Measurements from ENCODE around the gene SEMA3C.

DNA sequence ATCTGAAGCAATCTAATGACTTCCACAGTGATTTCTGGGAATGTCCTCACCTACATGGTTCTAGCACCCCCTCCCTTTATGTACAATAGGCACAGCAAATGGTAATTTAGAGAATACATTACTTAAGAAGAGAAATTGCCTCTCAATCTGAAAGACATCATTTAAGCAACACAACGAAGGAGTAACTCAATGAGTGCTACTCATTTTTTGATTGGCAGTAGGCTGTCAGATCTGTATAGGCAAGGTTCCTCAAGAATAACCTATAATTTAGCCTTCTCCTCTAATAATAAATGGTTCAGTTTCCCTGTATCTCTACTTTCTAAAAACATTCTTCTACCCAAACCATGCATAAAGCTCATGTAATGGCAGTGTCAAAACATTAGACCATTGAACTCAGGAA, 30.6 kb upstream of the SEMA3C start:
- TF ChIP-seq, protein P1, sequence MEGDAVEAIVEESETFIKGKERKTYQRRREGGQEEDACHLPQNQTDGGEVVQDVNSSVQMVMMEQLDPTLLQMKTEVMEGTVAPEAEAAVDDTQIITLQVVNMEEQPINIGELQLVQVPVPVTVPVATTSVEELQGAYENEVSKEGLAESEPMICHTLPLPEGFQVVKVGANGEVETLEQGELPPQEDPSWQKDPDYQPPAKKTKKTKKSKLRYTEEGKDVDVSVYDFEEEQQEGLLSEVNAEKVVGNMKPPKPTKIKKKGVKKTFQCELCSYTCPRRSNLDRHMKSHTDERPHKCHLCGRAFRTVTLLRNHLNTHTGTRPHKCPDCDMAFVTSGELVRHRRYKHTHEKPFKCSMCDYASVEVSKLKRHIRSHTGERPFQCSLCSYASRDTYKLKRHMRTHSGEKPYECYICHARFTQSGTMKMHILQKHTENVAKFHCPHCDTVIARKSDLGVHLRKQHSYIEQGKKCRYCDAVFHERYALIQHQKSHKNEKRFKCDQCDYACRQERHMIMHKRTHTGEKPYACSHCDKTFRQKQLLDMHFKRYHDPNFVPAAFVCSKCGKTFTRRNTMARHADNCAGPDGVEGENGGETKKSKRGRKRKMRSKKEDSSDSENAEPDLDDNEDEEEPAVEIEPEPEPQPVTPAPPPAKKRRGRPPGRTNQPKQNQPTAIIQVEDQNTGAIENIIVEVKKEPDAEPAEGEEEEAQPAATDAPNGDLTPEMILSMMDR (IDR thresholded peaks at IDR 0.05 in 8 of 11, conservative IDR thresholded peaks at IDR 0.05 in 3 of 11), result no peak
- TF ChIP-seq POLR2A (IDR thresholded peaks at IDR 0.05) (no peak), POLR2AphosphoS5 (IDR thresholded peaks at IDR 0.05) (no peak)

All from spleen (tissue), 7 donors.